Neutrophil (primary cell): Measurements from ENCODE around the gene THAP5.

Experiments used
- H3K27ac ChIP-seq: fragments of 200-600 bp; sonication (generic); 2 replicates; pipeline ENCODE4 v1.5.1; 2016; ENCODE audit warnings: mild to moderate bottlenecking, moderate library complexity
- H3K27me3 ChIP-seq: fragments of 200-600 bp; sonication (generic); 2 replicates; pipeline ENCODE4 v1.6.0; 2016; ENCODE audit warnings: mild to moderate bottlenecking
- H3K36me3 ChIP-seq: fragments of 200-600 bp; sonication (generic); 2 replicates; pipeline ENCODE4 v1.5.1; 2017
- H3K4me1 ChIP-seq, 2 experiments: fragments of 200-600 bp in 1 of 2; sonication (generic) in 1 of 2; 1 replicate in 1 of 2; 2 replicates in 1 of 2; pipeline versions ENCODE4 v1.5.1 to v1.6.1; 2013 to 2016; ENCODE audit warnings: low read depth in 1 of 2, low read length in 1 of 2, mild to moderate bottlenecking in 1 of 2, moderate library complexity in 1 of 2; ENCODE audit not compliant: control insufficient read depth in 1 of 2, insufficient read depth in 1 of 2
- H3K4me3 ChIP-seq, 2 experiments: fragments of 200-600 bp in 1 of 2; sonication (generic) in 1 of 2; 1 replicate in 1 of 2; 2 replicates in 1 of 2; pipeline ENCODE4 v1.5.1; 2013 to 2016; ENCODE audit warnings: low read depth in 1 of 2, low read length in 1 of 2, mild to moderate bottlenecking in 1 of 2, moderate library complexity in 1 of 2
- H3K9me3 ChIP-seq: fragments of 200-600 bp; sonication (generic); 2 replicates; pipeline ENCODE4 v1.5.1; 2016
- TF ChIP-seq, protein P1 (sequence below): fragments of 200-600 bp; sonication (generic); IDR thresholded peaks from 2 replicates; pipeline ENCODE4 v1.5.1; 2016; ENCODE audit warnings: antibody characterized with exemption

THAP5 gene

DNA sequence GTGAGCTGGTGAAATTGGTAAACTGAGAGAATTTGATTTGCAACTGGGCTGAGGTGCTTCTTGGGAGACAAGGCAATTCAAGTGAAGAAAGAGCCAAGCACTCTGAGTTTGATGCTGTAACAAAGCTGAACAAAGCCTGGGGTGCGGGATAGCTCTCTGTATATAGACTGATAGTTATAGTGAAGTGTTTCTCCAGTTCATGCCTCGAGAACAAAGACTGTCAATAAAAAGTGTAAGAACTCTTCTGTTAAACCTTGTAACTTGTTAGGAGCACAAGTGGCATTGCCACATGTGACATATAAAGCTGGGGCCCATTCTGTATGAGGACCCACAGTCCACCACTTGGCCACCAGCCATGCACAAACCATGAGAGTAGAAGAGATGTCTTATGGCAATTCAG is 32.3 kb downstream of the THAP5 start:
- Histone ChIP-seq H3K4me1 (no peaks in the 10 kb centered on the region), H3K36me3 (no peaks in the 10 kb centered on the region), H3K27ac (no peak overlapping the region), H3K27me3 (no peaks in the 10 kb centered on the region), H3K4me3 (no peak overlapping the region), H3K9me3 (no peaks in the 10 kb centered on the region)
- TF ChIP-seq, protein P1, sequence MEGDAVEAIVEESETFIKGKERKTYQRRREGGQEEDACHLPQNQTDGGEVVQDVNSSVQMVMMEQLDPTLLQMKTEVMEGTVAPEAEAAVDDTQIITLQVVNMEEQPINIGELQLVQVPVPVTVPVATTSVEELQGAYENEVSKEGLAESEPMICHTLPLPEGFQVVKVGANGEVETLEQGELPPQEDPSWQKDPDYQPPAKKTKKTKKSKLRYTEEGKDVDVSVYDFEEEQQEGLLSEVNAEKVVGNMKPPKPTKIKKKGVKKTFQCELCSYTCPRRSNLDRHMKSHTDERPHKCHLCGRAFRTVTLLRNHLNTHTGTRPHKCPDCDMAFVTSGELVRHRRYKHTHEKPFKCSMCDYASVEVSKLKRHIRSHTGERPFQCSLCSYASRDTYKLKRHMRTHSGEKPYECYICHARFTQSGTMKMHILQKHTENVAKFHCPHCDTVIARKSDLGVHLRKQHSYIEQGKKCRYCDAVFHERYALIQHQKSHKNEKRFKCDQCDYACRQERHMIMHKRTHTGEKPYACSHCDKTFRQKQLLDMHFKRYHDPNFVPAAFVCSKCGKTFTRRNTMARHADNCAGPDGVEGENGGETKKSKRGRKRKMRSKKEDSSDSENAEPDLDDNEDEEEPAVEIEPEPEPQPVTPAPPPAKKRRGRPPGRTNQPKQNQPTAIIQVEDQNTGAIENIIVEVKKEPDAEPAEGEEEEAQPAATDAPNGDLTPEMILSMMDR = no peak

DNA sequence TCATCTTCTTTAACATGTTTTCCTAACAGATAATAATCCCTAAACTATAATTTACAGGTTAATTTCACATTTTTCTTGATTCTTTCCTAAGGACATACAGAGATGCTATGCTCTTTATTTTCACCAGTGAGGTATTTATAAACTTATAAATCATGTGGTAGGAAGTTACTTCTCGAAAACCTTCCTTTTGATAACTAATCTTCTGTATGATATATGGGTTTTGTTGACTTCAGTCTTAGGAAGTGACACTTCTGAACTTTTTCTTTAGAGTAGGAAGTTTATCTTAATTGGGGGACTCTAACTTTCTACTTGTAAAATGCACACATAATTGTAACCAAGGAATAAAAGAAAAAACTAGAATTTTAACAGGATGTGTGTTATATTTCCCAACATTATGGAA is 33.8 kb downstream of the THAP5 start:
- no peaks in the 10 kb centered on the region for H3K9me3 ChIP-seq
- H3K27ac ChIP-seq = no peak overlapping the region
- TF ChIP-seq, protein P1 = no peak
- no peaks in the 10 kb centered on the region for H3K27me3 ChIP-seq
- no peak overlapping the region for H3K4me3 ChIP-seq
- no peaks in the 10 kb centered on the region for H3K4me1 ChIP-seq
- no peaks in the 10 kb centered on the region for H3K36me3 ChIP-seq

DNA sequence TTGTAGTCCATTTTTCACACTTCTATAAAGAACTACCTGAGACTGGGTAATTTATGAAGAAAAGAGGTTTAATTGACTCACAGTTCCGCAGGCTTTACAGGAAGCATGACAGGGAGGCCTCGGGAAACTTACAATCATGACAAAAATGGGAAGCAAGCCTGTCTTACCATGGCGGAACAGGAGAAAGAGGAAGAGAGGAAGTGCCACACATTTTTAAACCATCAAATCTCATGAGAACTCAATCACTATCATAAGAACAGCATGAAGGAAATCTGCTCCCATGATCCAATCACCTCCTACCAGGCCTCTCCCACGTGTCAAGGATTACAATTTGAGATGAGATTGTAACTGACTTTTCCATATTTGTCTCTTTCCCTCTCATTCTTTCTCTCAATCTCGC is 34.2 kb downstream of the THAP5 start:
- Histone ChIP-seq H3K36me3 (no peaks in the 10 kb centered on the region), H3K27me3 (no peaks in the 10 kb centered on the region), H3K4me1 (no peaks in the 10 kb centered on the region), H3K27ac (no peak overlapping the region), H3K4me3 (no peak overlapping the region), H3K9me3 (no peaks in the 10 kb centered on the region)
- TF ChIP-seq, protein P1 = no peak

DNA sequence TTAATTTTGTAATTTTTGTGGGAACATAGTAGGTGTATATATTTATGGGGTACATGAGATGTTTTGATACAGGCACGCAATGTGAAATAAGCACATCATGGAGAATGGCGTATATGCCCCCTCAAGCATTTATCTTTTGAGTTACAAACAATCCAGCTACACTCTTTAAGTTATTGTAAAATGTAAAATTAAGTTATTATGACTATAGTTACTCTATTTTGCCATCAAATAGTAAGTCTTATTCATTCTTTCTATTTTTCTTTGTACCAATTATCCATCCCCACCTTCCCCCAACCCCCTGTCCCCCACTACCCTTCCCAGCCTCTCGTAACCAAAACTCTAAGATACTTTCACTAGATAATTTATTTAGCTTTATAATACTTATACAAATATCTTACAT is 35.8 kb downstream of the THAP5 start:
- no peak overlapping the region for H3K4me3 ChIP-seq
- H3K27ac ChIP-seq = no peak overlapping the region
- H3K9me3 ChIP-seq = no peaks in the 10 kb centered on the region
- no peaks in the 10 kb centered on the region for H3K4me1 ChIP-seq
- H3K27me3 ChIP-seq = no peaks in the 10 kb centered on the region
- no peaks in the 10 kb centered on the region for H3K36me3 ChIP-seq
- TF ChIP-seq, protein P1 = no peak

DNA sequence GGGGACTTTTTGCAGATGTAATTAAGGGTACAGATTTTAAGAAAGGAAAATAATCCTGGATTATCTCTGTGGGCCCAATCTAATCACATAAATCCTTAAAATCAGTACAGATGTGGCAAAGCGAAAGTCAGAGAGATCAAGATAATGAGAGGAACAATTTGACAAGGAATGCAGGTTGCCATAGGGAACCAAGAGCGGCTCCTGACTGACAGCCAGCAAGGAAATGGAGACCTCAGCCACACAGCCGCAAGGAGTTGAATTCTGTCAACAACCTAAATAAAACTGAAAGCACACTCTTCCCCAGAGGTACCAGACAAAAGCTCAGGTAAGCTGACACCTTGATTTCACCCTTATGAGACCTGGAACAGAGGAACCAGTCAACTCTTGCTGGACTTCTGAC is 40.2 kb downstream of the THAP5 start:
- peaks cover 15 to 18% of the 10 kb centered on the region in 2 experiments for H3K4me1 ChIP-seq
- H3K36me3 ChIP-seq = no peaks in the 10 kb centered on the region
- TF ChIP-seq, protein P1 = no peak
- H3K9me3 ChIP-seq = no peaks in the 10 kb centered on the region
- no peaks in the 10 kb centered on the region for H3K27me3 ChIP-seq
- no peak overlapping the region for H3K27ac ChIP-seq
- no peak overlapping the region for H3K4me3 ChIP-seq

DNA sequence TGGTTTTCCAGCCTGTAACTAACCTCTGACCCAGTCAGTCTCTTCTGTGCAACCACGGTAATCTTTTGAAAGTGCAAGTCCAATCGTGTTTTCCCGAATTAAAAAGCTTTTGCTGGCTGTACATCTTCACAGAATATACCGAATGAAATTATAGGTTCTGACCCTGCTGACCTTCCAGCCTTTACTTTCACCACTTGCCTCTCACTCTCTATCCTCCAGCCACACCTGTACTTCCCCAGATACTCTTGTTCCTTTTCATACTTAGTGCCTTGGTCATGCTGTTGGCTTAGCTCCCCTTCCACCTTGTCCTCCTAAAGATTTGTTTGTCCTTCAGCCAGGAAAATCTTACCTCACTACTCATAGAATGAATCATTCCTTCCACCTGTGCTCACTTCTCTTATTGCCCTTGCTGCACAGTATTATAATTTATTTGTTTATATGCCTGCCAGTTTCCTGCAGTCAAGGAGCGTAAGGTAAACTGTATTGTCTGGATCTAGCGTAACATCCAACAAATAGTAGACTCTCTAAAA is 41.3 kb downstream of the THAP5 start:
- Histone ChIP-seq H3K27me3 (no peaks in the 10 kb centered on the region), H3K4me3 (no peak overlapping the region), H3K4me1 (peaks cover 15 to 19% of the 10 kb centered on the region in 2 experiments), H3K36me3 (no peaks in the 10 kb centered on the region), H3K27ac (no peak overlapping the region), H3K9me3 (no peaks in the 10 kb centered on the region)
- TF ChIP-seq, protein P1 = no peak
